Measurements from ENCODE around the gene ENO1. TPM values are rescaled to one million over a fixed set of nuclear protein-coding genes. Genes with fewer than 3 reads are reported as not detected.
A peak's percentile ranks its signal among the peaks of the same experiment; 100 is the strongest.

Gene ENO1
- total and polyA plus RNA-seq, 2 of the 8 experiments (the other 6 are each of a cell fraction or from before 2014, with no cell fraction given) = 1,763 to 2,117 TPM

- H4K20me1 ChIP-seq (replicated peaks in 1 of 2; ENCODE audit: control insufficient read depth in 1 of 2, insufficient read depth in 2 of 2, low read length in 2 of 2) = peaks cover 40 to 42% of the 10 kb centered on the region in 2 experiments
Measured at GRCh38 chr1:8871965-8872399, 6.5 kb downstream of the ENO1 start.

More at GRCh38 chr1:8871965-8872399, 6.5 kb downstream of the ENO1 start:
- no peak overlapping the region for H3K18ac ChIP-seq (ENCODE audit: extremely low read depth, low read length)
- 89% methylated on average over 5 of the region's 5 CpGs; no CpG with 5 or more reads in 1 of the 2 experiments for WGBS, 2 experiments (ENCODE audit: extremely low coverage in 1 of 2, insufficient coverage in 1 of 2, insufficient read length in 1 of 2, insufficient replicate concordance in 2 of 2, low coverage in 1 of 2, low lambda C conversion rate in 2 of 2, missing lambda C conversion rate in 1 of 2)
- H3K9ac ChIP-seq (replicated peaks in 1 of 4; ENCODE audit: extremely low read depth in 1 of 4, low read depth in 3 of 4, low read length in 3 of 4) = no peak overlapping the region; a peak in 1 of 7 replicates
- H3K79me2 ChIP-seq (ENCODE audit: control insufficient read depth in 1 of 2, insufficient read depth in 2 of 2, low read length in 2 of 2) = peaks cover 25 to 78% of the 10 kb centered on the region in 2 experiments
- H3K4me3 ChIP-seq (ENCODE audit: extremely low read depth in 1 of 4, insufficient read depth in 2 of 4, low read depth in 3 of 4, low read length in 4 of 4) = no peak overlapping the region
- FAIRE-seq = no peak
- H2BK20ac ChIP-seq (ENCODE audit: low read length) = no peak overlapping the region
- H3K14ac ChIP-seq (ENCODE audit: insufficient read length) = no peak overlapping the region
- ChIA-PET CTCF (ENCODE audit: partially characterized antibody) (interaction anchor here (0.6 to 5.2 kb wide), 10 partner anchors 9 to 247 kb away, joined by 3 to 47 read pairs (median 4); no protein-coding TSS in a partner anchor), POLR2A (ENCODE audit: partially characterized antibody) (interaction anchor here (0.9 to 39.6 kb wide), 7 partner anchors 2 to 107 kb away, joined by 3 to 880 read pairs (median 4); partner anchors contain the start of gene ENO1)
- H3K4me2 ChIP-seq (ENCODE audit: insufficient read depth in 1 of 2, low read depth in 2 of 2, low read length in 2 of 2) = no peak overlapping the region; a peak in 1 of 4 replicates
- no peak overlapping the region for H3K56ac ChIP-seq (replicated peaks; ENCODE audit: insufficient read length, low read depth, low read length)
- H2BK120ac ChIP-seq (replicated peaks; ENCODE audit: low read depth, low read length) = no peak overlapping the region
- peaks cover 10% of the 10 kb centered on the region for H3K79me1 ChIP-seq (ENCODE audit: low read depth, low read length)
- H2BK15ac ChIP-seq (ENCODE audit: low read length) = no peak overlapping the region
- H3K4ac ChIP-seq (replicated peaks; ENCODE audit: insufficient read length, low read depth, low read length) = no peak overlapping the region
- no peak overlapping the region for H2AFZ ChIP-seq (ENCODE audit: low read length)
- no peak overlapping the region for H4K5ac ChIP-seq (ENCODE audit: insufficient read length, low read depth, low read length)
- H3K23ac ChIP-seq (ENCODE audit: insufficient read length) = no peak overlapping the region
- H3K4me1 ChIP-seq (replicated peaks in 1 of 4; ENCODE audit: control insufficient read depth in 3 of 4, insufficient read depth in 4 of 4, low read length in 3 of 4) = peaks cover 12 to 28% (median 16%) of the 10 kb centered on the region in 4 experiments
- 0 out of 2 replicates have a peak overlapping the region, but pooled peaks have one; percentile 36 for H3K27ac ChIP-seq (ENCODE audit: low read depth, low read length)
- H3K27me3 ChIP-seq (replicated peaks in 1 of 4; ENCODE audit: control insufficient read depth in 3 of 4, extremely low read depth in 1 of 4, insufficient read depth in 3 of 4, low read length in 3 of 4) = no peaks in the 10 kb centered on the region
- H2BK5ac ChIP-seq (ENCODE audit: low read depth, low read length) = no peak overlapping the region; the same call in 1 of the 2 replicates
- no peaks in the 10 kb centered on the region; the same call in 1 of the 2 replicates for H3K23me2 ChIP-seq (ENCODE audit: low read depth, low read length)
- peaks cover 58 to 98% (median 83%) of the 10 kb centered on the region in 4 experiments for H3K36me3 ChIP-seq (ENCODE audit: control insufficient read depth in 2 of 4, insufficient read depth in 4 of 4, low read length in 3 of 4)
- TF ChIP-seq YY1 (IDR thresholded peaks at IDR 0.05; ENCODE audit: low read depth, low read length) (no peak), POLR2A (IDR thresholded peaks at IDR 0.05; ENCODE audit: control extremely low read depth in 1 of 2, low read depth in 2 of 2, low read length in 2 of 2) (peak in 1 of 2 experiments; percentile 48; a peak in 2 of 3 replicates), SIX5 (IDR thresholded peaks at IDR 0.05; ENCODE audit: low read depth, low read length) (no peak), EGR1 (IDR thresholded peaks at IDR 0.05; ENCODE audit: borderline replicate concordance, low read depth, low read length) (no peak)
- no peak overlapping the region for H2AK5ac ChIP-seq (ENCODE audit: low read depth, low read length)
- no peak overlapping the region for H2BK12ac ChIP-seq (ENCODE audit: low read depth, low read length)
- DNase-seq (ENCODE audit: low read depth in 1 of 2, low spot score in 2 of 2) = no peak
- no peak overlapping the region for H4K8ac ChIP-seq (ENCODE audit: extremely low read depth, insufficient read depth, low read length)
- H4K91ac ChIP-seq (replicated peaks; ENCODE audit: insufficient read length, low read length) = no peak overlapping the region
- H3K9me3 ChIP-seq (ENCODE audit: insufficient read depth in 2 of 2, low read depth in 1 of 2, low read length in 1 of 2) = no peaks in the 10 kb centered on the region

Measured in H1 (cell line).